ENCODE data around the gene ADIPOR1.
"Not testable (repeated sequence)": the region's sequence is repeated elsewhere in the genome, so short reads cannot be mapped to it uniquely, and the experiment has no call there.

ADIPOR1 gene

DNA sequence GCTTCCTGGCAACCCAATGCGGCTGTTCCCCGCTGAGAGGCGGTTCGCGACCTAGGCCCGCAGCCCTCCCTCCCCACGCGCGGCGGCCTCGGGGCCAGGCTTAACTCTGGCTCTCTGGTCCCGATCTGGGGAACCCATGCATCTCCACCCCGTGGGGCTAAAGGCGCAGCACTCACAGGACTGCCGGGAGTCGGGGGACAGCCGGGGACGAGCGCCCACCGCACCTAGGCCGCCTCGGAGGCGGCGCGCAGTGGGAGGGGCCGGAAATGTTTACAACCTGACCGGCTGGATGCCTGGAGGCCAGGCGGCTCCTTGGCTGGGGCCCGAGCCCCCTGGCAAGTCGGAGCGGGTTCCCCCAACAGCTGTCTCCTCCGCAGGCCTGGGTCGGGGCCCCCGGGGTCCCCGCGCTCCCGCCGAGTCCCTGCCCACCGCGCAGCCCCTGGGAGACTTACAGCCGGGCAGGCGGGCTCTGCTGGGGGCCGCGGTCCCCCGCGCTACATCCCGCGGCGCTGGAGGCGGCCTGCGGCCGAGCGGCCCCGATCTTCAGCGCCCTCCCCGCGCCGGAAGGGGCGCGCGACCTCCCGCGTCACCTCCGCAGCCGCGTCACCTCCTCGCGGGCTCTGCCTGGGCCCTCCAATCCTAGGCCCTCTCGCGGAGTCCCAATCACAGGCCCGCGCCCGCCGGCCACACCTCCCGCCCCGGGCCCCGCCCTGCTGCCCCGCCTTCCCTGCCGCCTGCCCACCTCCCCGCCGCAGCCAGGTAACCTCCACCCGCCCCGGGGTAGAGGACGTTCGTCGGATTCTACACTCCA is at the start of gene ADIPOR1:
TSS of gene ADIPOR1 (minus strand) at position 580 of the 811 bp plus-strand sequence. CDS start 7,242 bp downstream, outside the sequence.
- in situ Hi-C loops (cut with HindIII; ENCODE audit: low sequenced_read_pairs) = loop anchor here (10.0 kb wide), 1 partner anchor 53 kb away; no protein-coding TSS in a partner anchor

GRCh38 chr1:203006948-203007871 is 49.1 kb upstream of the ADIPOR1 start, which contains the start of gene TMEM183A:
Gene TMEM183A, plus strand, starts transcription at chr1:203007374. Its CDS starts 92 bp downstream, at chr1:203007466.
- in situ Hi-C loops (cut with HindIII; ENCODE audit: low sequenced_read_pairs) = no loop called here

DNA sequence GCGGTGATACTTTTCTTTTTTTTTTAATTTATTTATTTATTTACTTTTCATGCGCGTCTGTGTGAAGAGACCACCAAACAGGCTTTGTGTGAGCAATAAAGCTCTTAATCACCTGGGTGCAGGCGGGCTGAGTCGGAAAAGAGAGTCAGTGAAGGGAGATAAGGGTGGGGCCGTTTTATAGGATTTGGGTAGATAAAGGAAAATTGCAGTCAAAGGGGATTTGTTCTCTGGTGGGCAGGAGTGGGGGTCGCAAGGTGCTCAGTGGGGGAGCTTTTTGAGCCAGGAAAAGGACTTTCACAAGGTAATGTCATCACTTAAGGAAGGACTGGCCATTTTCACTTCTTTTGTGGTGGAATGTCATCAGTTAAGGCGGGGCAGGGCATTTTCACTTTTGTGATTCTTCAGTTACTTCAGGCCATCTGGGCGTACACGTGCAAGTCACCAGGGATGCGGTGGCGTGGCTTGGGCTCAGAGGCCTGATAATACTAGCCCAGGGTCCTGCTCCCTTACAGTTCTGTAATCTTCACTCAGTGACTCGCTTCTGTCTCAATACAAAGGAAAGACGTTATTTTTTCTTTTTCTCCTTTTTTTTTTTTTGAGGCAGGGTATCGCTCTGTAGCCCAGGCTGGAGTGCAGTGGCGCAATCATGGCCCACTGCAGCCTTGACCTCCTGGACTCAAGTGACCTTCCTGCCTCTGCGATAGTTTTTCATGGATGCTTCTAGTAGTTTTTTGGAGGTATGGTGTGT is 47.5 kb upstream of the ADIPOR1 start:
- in situ Hi-C loops (cut with HindIII; ENCODE audit: low sequenced_read_pairs) = not testable (repeated sequence)

- in situ Hi-C loops (cut with HindIII; ENCODE audit: low sequenced_read_pairs) = no loop called here
These were observed 44.8 kb upstream of the ADIPOR1 start for GRCh38 chr1:203002951-203003350.

GRCh38 chr1:203001986-203002385 is 43.9 kb upstream of the ADIPOR1 start:
- in situ Hi-C loops (cut with HindIII; ENCODE audit: low sequenced_read_pairs) = no loop called here

DNA sequence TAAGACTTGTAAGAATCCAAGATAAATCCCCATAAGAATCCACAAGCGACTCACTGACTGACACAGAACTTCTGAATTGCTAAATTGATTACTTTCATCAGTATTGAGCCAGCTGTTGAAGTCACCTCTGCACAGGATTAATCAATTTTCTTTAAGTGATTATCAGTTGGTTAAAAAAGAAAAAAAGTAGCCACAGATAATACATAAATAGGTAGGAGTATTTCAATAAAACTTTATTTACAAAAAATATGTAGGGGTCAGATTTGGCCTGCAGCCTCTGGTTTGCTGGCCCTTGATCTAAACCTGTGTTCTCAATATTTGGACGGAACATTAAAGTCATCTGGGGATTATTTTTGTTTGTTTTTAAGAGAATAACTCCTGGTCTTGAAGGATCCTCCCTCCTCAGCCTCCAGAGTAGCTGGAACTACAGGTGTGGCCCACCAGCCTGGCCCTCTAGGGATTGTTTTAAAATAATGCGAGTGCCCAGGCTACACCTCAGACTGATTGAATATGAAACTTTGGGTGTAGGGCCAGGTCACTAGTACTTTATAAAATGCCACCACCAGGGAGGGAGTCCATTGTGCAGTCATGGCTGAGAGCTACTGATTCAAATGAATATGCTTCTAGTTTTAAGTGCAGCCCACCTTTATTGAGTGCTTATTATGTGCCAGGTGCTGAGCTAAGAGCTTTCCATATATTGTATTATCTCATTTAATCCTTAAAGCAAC is 42.3 kb upstream of the ADIPOR1 start:
- in situ Hi-C loops (cut with HindIII; ENCODE audit: low sequenced_read_pairs) = no loop called here

DNA sequence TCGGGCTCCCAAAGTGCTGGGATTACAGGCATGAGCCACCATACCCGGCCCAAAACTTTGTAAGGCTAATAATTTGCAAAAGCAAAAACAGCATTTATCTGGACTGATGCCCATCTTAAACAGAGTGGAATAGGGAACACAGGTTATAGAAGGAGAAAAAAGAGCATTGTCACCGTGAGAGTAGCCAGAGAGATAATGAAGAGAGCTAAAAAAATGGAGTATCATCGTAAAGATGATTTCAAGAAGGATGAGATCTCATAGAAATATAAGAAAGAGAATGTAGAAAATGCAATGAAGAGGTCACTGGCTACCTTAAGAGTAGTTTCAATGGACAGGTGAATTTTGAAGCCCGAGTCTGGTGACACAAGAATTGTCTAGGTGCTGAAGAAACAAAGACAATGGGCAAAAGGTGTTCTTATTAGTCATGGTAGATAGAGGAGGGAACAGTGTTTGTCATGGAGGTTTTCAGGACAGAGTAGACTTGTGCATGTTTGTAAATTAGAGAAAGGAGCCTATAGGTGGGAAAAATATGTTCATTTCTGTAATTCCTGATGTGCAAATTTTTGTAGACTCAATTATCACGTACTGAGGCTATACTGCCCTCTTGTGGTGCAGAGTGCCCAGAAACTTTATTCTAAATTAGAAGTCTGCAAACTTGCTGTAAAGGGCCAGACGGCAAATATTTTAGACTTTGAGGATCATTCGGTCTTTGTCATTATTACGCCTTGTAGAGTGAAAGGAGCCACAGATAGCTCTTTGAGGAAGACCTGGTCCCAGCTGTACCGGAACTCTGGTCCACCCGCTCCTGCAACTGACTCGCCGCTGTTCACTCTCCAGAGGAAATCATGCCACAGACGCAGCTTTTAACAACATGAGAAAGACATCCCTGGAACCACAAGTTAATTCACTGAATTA is 41.0 kb upstream of the ADIPOR1 start:
- in situ Hi-C loops (cut with HindIII; ENCODE audit: low sequenced_read_pairs) = no loop called here

- in situ Hi-C loops (cut with HindIII; ENCODE audit: low sequenced_read_pairs) = no loop called here
These were observed 36.6 kb upstream of the ADIPOR1 start for GRCh38 chr1:202994756-202995155.

DNA sequence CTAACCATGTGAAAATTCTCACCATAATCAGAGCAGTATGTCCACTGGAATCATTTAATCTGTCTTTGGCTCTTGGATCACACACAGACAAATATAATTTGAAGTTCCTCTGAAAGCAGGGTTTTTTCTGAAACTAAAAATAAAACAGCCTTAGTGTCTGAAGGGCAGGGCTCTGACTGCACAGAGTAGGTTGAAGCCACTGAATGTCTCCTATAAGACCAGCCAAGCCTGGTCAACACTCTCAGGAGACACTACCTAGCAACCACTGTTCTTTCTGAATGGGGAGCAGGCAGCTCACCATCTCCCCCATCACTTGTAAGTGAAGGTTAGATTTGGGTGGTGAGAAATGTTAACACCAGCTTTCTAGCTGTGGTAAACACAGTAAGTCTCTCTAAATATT is 33.0 kb upstream of the ADIPOR1 start:
- in situ Hi-C loops (cut with HindIII; ENCODE audit: low sequenced_read_pairs) = no loop called here

DNA sequence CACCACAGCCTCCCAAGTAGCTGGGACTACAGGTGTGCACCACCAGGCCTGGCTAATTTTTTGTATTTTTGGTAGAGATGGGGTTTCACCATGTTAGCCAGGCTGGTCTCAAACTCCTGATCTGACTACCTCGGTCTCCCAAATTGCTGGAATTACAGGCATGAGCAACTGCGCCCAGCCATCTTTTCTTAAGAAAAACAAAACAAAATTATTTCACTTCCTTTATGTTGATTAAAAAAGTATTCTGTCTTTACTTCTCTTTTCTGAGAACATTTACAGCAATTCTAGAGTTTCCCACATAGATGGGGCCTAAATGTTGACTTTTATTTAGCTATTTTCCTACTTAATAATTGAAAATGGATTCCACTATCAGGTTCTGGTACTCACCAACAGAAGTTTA is 31.8 kb upstream of the ADIPOR1 start:
- in situ Hi-C loops (cut with HindIII; ENCODE audit: low sequenced_read_pairs) = no loop called here

GRCh38 chr1:202987922-202988583 is 29.9 kb upstream of the ADIPOR1 start:
- in situ Hi-C loops (cut with HindIII; ENCODE audit: low sequenced_read_pairs) = no loop called here

GRCh38 chr1:202987255-202987654 is 29.1 kb upstream of the ADIPOR1 start:
- in situ Hi-C loops (cut with HindIII; ENCODE audit: low sequenced_read_pairs) = no loop called here

- in situ Hi-C loops (cut with HindIII; ENCODE audit: low sequenced_read_pairs) = not testable (repeated sequence)
These were observed 28.0 kb upstream of the ADIPOR1 start for GRCh38 chr1:202986120-202986519.

GRCh38 chr1:202982715-202983430 is 24.8 kb upstream of the ADIPOR1 start:
- in situ Hi-C loops (cut with HindIII; ENCODE audit: low sequenced_read_pairs) = no loop called here

- in situ Hi-C loops (cut with HindIII; ENCODE audit: low sequenced_read_pairs) = no loop called here
These were observed 23.8 kb upstream of the ADIPOR1 start for GRCh38 chr1:202981939-202982338.

DNA sequence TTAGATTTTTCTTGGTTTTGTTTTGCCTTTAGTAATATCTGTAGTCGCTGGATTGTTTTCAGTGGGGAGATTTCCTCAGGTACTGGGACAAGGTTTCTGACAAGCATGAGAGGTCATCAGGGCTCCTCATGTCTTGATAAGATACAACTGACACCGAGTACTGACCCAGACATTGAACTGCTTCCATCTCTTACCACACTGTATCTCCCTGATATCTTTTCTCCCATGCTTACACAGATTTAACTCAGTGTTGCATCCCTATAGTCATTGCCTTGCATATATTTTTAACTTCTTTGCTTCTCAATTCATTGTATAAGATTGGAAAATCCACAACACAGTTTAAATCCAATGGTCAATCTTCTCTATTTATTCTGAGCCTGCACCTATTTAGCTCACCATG is 21.3 kb upstream of the ADIPOR1 start:
- in situ Hi-C loops (cut with HindIII; ENCODE audit: low sequenced_read_pairs) = no loop called here

- in situ Hi-C loops (cut with HindIII; ENCODE audit: low sequenced_read_pairs) = no loop called here
These were observed 18.5 kb upstream of the ADIPOR1 start for GRCh38 chr1:202976633-202977032.

DNA sequence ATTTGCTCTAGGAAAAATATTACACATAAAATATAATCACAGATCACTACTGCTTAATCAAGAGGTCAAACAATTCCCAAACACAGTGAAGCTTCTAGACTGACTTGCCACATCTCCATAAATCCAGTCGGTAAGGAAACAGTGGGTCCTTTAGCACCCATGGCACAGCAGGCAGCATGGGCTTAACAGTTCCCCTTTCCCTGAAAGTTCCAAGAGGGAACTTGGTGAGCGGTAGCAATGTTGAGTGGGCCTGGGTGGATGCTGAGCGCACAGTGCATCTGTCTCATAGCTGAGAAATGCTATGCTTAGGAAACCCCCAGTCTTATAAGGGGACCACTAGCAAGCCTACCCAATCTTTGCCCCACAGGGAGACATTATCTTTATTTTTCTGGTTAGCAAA is 16.7 kb upstream of the ADIPOR1 start:
- in situ Hi-C loops (cut with HindIII; ENCODE audit: low sequenced_read_pairs) = no loop called here
